ENCODE measurements around the gene ITPR3. TPM values are rescaled to one million over a fixed set of nuclear protein-coding genes. Genes with fewer than 3 reads are reported as not detected.
A peak's percentile ranks its signal among the peaks of the same experiment; 100 is the strongest.
"Not testable (repeated sequence)": the region's sequence is repeated elsewhere in the genome, so short reads cannot be mapped to it uniquely, and the experiment has no call there.

Gene ITPR3
- total RNA-seq, 1 donor from 2014 or later = 8.0 TPM

GRCh38 chr6:33628401-33628964 is 7.4 kb downstream of the ITPR3 start:
- DNase-seq (ENCODE audit: missing footprints) (no peak), ATAC-seq (no peak)
- intact Hi-C loops (cut with DNase I) = no loop called here

- intact Hi-C loops (cut with DNase I) = loop anchor here (5.0 kb wide), 1 partner anchor 42 kb away; no protein-coding TSS in a partner anchor
- DNase-seq (ENCODE audit: missing footprints) = no peak
- ATAC-seq = no peak
These were observed 8.9 kb downstream of the ITPR3 start for GRCh38 chr6:33630014-33630413.

GRCh38 chr6:33631521-33631920 is 10.4 kb downstream of the ITPR3 start:
- not testable (repeated sequence) for DNase-seq (ENCODE audit: missing footprints); ATAC-seq
- intact Hi-C loops (cut with DNase I) = loop anchor here (5.0 kb wide), 1 partner anchor 41 kb away; no protein-coding TSS in a partner anchor

GRCh38 chr6:33631971-33632557 is 10.9 kb downstream of the ITPR3 start:
- intact Hi-C loops (cut with DNase I) = loop anchor here (5.0 kb wide), 1 partner anchor 40 kb away; no protein-coding TSS in a partner anchor

GRCh38 chr6:33632558-33633039 is 11.5 kb downstream of the ITPR3 start:
- intact Hi-C loops (cut with DNase I) = loop anchor here (5.0 kb wide), 1 partner anchor 40 kb away; no protein-coding TSS in a partner anchor
- ATAC-seq (peak; percentile 12), DNase-seq (ENCODE audit: missing footprints) (no peak)

More at GRCh38 chr6:33631971-33632557, 10.9 kb downstream of the ITPR3 start:
- DNase-seq (ENCODE audit: missing footprints) = no peak
- no peak for ATAC-seq

- intact Hi-C loops (cut with DNase I) = loop anchor here (5.0 kb wide), 1 partner anchor 39 kb away; no protein-coding TSS in a partner anchor
- no peak for DNase-seq (ENCODE audit: missing footprints)
- ATAC-seq = no peak
These were observed 12.0 kb downstream of the ITPR3 start for GRCh38 chr6:33633084-33633461.

- ATAC-seq (peak; percentile 85), DNase-seq (ENCODE audit: missing footprints) (peak; percentile 86)
- intact Hi-C loops (cut with DNase I) = loop anchor here (5.0 kb wide), 1 partner anchor 39 kb away; no protein-coding TSS in a partner anchor
These were observed 12.5 kb downstream of the ITPR3 start for GRCh38 chr6:33633462-33634158.

GRCh38 chr6:33634161-33634727 is 13.1 kb downstream of the ITPR3 start:
- intact Hi-C loops (cut with DNase I) = loop anchor here (5.0 kb wide), 1 partner anchor 38 kb away; no protein-coding TSS in a partner anchor
- ATAC-seq (peak; percentile 17), DNase-seq (ENCODE audit: missing footprints) (no peak)

GRCh38 chr6:33634946-33635345 is 13.8 kb downstream of the ITPR3 start:
- intact Hi-C loops (cut with DNase I) = loop anchor here (5.0 kb wide), 2 partner anchors 37 to 62 kb away; no protein-coding TSS in a partner anchor
- no peak for DNase-seq (ENCODE audit: missing footprints)
- ATAC-seq = no peak

- intact Hi-C loops (cut with DNase I) = loop anchor here (5.0 kb wide), 1 partner anchor 61 kb away; no protein-coding TSS in a partner anchor
- DNase-seq (ENCODE audit: missing footprints) (no peak), ATAC-seq (no peak)
These were observed 15.5 kb downstream of the ITPR3 start for GRCh38 chr6:33636655-33637054.

- no peak for DNase-seq (ENCODE audit: missing footprints)
- ATAC-seq = no peak
- intact Hi-C loops (cut with DNase I) = loop anchor here (5.0 kb wide), 1 partner anchor 59 kb away; no protein-coding TSS in a partner anchor
These were observed 17.4 kb downstream of the ITPR3 start for GRCh38 chr6:33638556-33638955.

GRCh38 chr6:33639559-33639958 is 18.4 kb downstream of the ITPR3 start:
- DNase-seq (ENCODE audit: missing footprints) (no peak), ATAC-seq (no peak)
- intact Hi-C loops (cut with DNase I) = loop anchor here (5.0 kb wide), 1 partner anchor 58 kb away; no protein-coding TSS in a partner anchor

GRCh38 chr6:33640361-33640760 is 19.2 kb downstream of the ITPR3 start:
- intact Hi-C loops (cut with DNase I) = no loop called here

GRCh38 chr6:33641144-33641543 is 20.0 kb downstream of the ITPR3 start:
- ATAC-seq (no peak), DNase-seq (ENCODE audit: missing footprints) (no peak)
- intact Hi-C loops (cut with DNase I) = no loop called here

More at GRCh38 chr6:33640361-33640760, 19.2 kb downstream of the ITPR3 start:
- DNase-seq (ENCODE audit: missing footprints) (no peak), ATAC-seq (no peak)

- DNase-seq (ENCODE audit: missing footprints) (no peak), ATAC-seq (no peak)
- intact Hi-C loops (cut with DNase I) = no loop called here
These were observed 20.5 kb downstream of the ITPR3 start for GRCh38 chr6:33641602-33642001.

GRCh38 chr6:33642897-33643296 is 21.8 kb downstream of the ITPR3 start:
- ATAC-seq = no peak
- DNase-seq (ENCODE audit: missing footprints) = no peak
- intact Hi-C loops (cut with DNase I) = no loop called here

- no peak for DNase-seq (ENCODE audit: missing footprints)
- no peak for ATAC-seq
- intact Hi-C loops (cut with DNase I) = no loop called here
These were observed 30.3 kb downstream of the ITPR3 start for GRCh38 chr6:33651403-33651802.

- ATAC-seq (no peak), DNase-seq (ENCODE audit: missing footprints) (no peak)
- intact Hi-C loops (cut with DNase I) = no loop called here
These were observed 30.9 kb downstream of the ITPR3 start for GRCh38 chr6:33652002-33652401.
